GM12875 (cell line): ENCODE data around the gene RNF151.

Source experiments
- H3K4me3 ChIP-seq: one replicate; pipeline ENCODE4 v1.5.1; 2011; ENCODE audit warnings: low read depth, low read length, control low read depth
- CTCF ChIP-seq: IDR thresholded peaks from 2 replicates; pipeline ENCODE4 v1.5.1; 2011; ENCODE audit warnings: low read depth, mild to moderate bottlenecking, control low read depth, inconsistent platforms, low read length, moderate library complexity, borderline replicate concordance; ENCODE audit not compliant: insufficient read depth

The RNF151 gene

GRCh38 chr16:1964506-1965395 is 1.9 kb upstream of the RNF151 start, which contains the start of gene RPS2:
RPS2 (minus strand) TSS chr16:1964826; CDS start chr16:1964625, 201 bp downstream.
- no peak for TF ChIP-seq CTCF

GRCh38 chr16:1965396-1966001 is 1.2 kb upstream of the RNF151 start:
- no peak for TF ChIP-seq CTCF
- peak overlapping the region; percentile 95 for H3K4me3 ChIP-seq

More at GRCh38 chr16:1964506-1965395, 1.9 kb upstream of the RNF151 start, which contains the start of gene RPS2:
- H3K4me3 ChIP-seq = peak within 1 kb of the TSS; percentile 95

- no peak for TF ChIP-seq CTCF
Measured at GRCh38 chr16:1968146-1968953, 1.7 kb downstream of the RNF151 start.

GRCh38 chr16:1971796-1972489 is 5.3 kb downstream of the RNF151 start, which contains the start of gene TBL3:
TBL3 (plus strand) TSS chr16:1972053; CDS start chr16:1972165, 112 bp downstream.
- H3K4me3 ChIP-seq = peak within 1 kb of the TSS; percentile 98
- no peak for TF ChIP-seq CTCF

More at GRCh38 chr16:1968146-1968953, 1.7 kb downstream of the RNF151 start:
- H3K4me3 ChIP-seq = no peak overlapping the region

GRCh38 chr16:1972490-1972877 is 5.8 kb downstream of the RNF151 start:
- H3K4me3 ChIP-seq = peak overlapping the region; percentile 98
- no peak for TF ChIP-seq CTCF

- no peak overlapping the region for H3K4me3 ChIP-seq
- no peak for TF ChIP-seq CTCF
Measured at GRCh38 chr16:1973461-1974156, 7.0 kb downstream of the RNF151 start.
